ENCODE results near the gene ANKRD29. TPM values are rescaled to one million over a fixed set of nuclear protein-coding genes. Genes with fewer than 3 reads are reported as not detected.

ANKRD29 gene
- total and polyA plus RNA-seq, 2 of the 4 experiments (the other 2 are of a cell fraction) = 0.18 to 0.31 TPM

DNA sequence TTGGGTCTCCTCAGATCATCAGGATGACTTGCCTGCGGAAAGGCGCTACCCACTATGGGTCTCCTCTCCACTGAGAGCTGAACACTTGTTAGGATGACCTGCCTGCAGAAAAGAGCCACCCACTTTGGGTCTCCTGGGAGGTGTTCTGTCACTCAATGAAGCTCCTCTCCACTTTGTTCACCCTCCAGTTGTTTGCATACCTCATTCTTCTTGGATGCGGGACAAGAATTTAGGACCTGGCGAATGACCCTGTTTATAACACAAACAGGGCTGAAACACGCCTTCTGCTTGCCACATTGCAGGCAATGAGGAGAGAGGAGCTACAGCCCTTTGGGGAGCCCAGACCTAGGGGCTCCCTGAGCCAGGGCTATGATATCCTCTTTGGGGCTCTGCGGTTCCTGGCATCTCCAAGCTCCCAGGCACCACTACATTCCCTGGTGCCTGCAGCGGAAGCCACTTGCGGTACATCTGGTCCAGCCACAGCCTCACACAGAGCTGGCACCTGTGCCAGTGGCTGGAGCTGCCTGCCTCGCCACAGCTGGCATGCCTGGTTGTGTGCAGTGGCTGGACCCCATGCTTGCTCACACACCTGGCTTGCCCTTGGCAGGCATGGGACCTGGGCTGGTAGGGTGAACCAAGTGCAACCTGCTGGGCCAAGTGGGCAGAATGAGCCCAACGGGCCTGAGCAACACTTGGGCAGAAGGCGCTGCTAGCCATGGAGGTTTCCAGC, 20.6 kb downstream of the ANKRD29 start:
- Histone ChIP-seq H3K79me1 (ENCODE audit: low read depth in 1 of 2, low read length in 2 of 2) (no peaks in the 10 kb centered on the region), H3K18ac (ENCODE audit: low read depth, low read length) (no peak overlapping the region), H3K4me1 (ENCODE audit: control insufficient read depth, insufficient read depth, low read length) (peaks cover 4% of the 10 kb centered on the region; the same call in 1 of the 2 replicates), H2AFZ (replicated peaks; ENCODE audit: low read length, poor library complexity) (no peak overlapping the region), H3K27ac (ENCODE audit: insufficient read depth, low read length) (no peak overlapping the region), H3K4ac (ENCODE audit: low read depth, low read length) (no peak overlapping the region), H2AK9ac (replicated peaks; ENCODE audit: low read depth, low read length, poor library complexity) (no peak overlapping the region), H2BK5ac (ENCODE audit: low read depth, low read length, poor library complexity, severe bottlenecking) (no peak overlapping the region), H3K56ac (ENCODE audit: extremely low read depth, insufficient read depth, low read length) (no peak overlapping the region), H3K14ac (replicated peaks; ENCODE audit: low read depth, low read length) (no peak overlapping the region), H4K20me1 (ENCODE audit: insufficient read depth, low read length) (no peaks in the 10 kb centered on the region), H3K4me2 (ENCODE audit: low read depth, low read length) (no peak overlapping the region), H2BK20ac (ENCODE audit: low read depth, low read length) (no peak overlapping the region), H4K5ac (ENCODE audit: low read depth, low read length) (no peak overlapping the region), H4K91ac (ENCODE audit: insufficient read depth, low read depth, low read length) (no peak overlapping the region), H3K4me3 (ENCODE audit: insufficient read depth, low read depth, low read length) (no peak overlapping the region), H3K9ac (ENCODE audit: low read depth, low read length) (no peak overlapping the region), H3K9me3 (ENCODE audit: control insufficient read depth, insufficient read depth, low read length) (peaks cover 12% of the 10 kb centered on the region), H2BK15ac (ENCODE audit: low read depth, low read length) (no peak overlapping the region), H3K36me3 (ENCODE audit: control insufficient read depth, insufficient read depth, low read length) (no peaks in the 10 kb centered on the region), H3K27me3 (ENCODE audit: control insufficient read depth, insufficient read depth, low read length) (peaks cover 37% of the 10 kb centered on the region), H3K23ac (ENCODE audit: low read depth, low read length) (no peak overlapping the region), H4K8ac (ENCODE audit: low read depth in 2 of 2, low read length in 2 of 2) (no peak overlapping the region), H3K9me1 (ENCODE audit: insufficient read depth, low read length) (no peaks in the 10 kb centered on the region), H2BK120ac (ENCODE audit: low read depth, low read length) (no peak overlapping the region), H2AK5ac (ENCODE audit: low read depth, low read length) (no peak overlapping the region)
- WGBS, 2 experiments (ENCODE audit: extremely low coverage in 2 of 2, insufficient read length in 1 of 2) = 60% methylated on average over 1 of the region's 11 CpGs; no CpG with 5 or more reads in 1 of the 2 experiments
- in situ Hi-C loops (cut with MboI; ENCODE audit: low sequenced_read_pairs) (no loop called here), dilution Hi-C loops (cut with HindIII; ENCODE audit: low sequenced_read_pairs, unreplicated experiment) (no loop called here), intact Hi-C loops (cut with micrococcal nuclease) (no loop called here)
- no TSS peak for BruUV-seq (replicated peaks)
- CTCF ChIA-PET = no interaction called here
- ATAC-seq (ENCODE audit: low read depth) (no peak; the same call in 1 of the 2 replicates), DNase-seq (no peak)
- POLR2A ChIA-PET (ENCODE audit: unreplicated experiment) = no interaction called here
- no peak for TF ChIP-seq MXI1 (IDR thresholded peaks at IDR 0.05; ENCODE audit: borderline replicate concordance, low read depth, low read length)

All from IMR-90 (cell line).